ENCODE data around the gene ELP4.

ELP4 gene

DNA sequence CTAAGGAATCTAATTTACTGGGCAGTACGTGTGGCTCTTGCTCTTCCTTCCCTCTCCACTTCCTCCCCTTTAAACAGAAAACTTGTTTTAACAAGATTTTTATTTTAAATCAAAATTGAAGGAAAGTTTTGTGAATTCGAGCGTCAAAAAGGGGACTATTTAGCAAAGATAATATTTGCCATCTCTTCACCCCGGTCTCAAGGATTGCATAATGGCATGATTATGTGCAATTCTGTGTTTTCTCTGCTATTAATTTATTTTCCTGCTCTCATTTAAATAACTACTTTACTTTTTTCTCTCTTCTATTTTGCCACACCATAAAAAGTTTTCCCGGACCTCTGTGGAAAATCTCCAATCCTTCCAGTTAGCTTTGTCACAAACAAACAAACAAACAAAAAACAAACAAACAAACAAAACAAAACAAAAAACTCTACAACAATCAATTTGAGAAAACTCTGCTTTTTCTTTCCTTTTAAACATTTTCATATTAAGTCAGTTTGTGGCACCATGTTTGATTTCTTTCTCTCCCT is 311.7 kb downstream of the ELP4 start:
- DNase-seq (ENCODE audit: low read depth in 4 of 4, low spot score in 1 of 4) = no peak

DNA sequence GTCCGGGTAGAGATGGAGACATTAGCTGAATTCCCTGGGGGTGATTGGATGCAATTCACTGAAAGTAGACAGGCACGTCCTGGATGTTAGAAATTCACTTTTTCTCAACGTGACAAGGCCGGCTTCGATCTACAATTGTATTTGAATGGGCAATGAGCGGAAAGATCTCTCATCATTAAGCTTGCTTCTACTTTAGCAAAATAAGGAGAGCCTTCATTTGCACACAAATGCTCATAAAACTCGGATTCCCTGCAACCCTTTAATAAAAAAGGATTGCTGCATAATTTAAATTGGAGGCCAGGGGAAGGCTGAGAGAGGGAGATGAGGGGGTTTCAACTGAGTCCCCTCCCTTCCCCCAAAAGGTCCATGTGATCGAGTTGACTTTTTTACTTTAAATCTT is 312.2 kb downstream of the ELP4 start:
- DNase-seq (ENCODE audit: low read depth in 4 of 4, low spot score in 1 of 4) = no peak

DNA sequence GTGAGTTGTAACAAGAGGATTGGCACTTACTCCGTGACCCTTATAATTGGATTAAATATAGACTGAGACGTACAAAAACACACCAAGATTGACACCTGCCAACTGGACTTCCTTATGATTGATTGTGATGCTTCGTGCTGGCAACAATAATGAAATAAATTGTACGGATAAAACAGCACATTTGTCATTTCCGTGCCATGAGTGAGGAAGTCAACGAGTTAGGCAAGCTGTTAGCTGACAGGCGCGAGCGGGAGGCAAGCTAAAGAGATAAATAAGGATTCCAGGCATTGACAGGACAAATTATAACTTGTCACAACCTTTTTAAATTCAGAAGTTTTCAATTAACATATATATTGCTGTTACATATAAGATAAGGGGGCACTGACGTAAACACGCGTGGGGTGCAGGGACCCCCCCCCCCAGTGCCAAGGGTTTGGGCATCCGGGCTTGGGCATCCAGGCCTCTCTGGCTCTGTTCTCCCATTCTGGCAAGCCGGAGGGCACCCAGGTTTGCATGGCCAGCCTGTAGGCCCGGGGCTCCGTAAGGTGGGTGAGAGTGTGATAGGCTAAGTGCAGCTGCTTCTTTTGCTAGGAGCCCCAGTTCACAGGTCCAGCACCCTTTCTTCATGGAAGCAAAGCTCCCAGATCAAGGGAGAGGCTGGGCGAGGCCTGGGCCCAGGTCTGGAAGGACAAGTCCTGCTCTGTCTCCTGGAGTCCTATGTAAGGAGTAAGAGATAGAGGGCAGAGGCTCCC is 312.8 kb downstream of the ELP4 start:
- DNase-seq (ENCODE audit: low read depth in 4 of 4, low spot score in 1 of 4) = no peak

DNA sequence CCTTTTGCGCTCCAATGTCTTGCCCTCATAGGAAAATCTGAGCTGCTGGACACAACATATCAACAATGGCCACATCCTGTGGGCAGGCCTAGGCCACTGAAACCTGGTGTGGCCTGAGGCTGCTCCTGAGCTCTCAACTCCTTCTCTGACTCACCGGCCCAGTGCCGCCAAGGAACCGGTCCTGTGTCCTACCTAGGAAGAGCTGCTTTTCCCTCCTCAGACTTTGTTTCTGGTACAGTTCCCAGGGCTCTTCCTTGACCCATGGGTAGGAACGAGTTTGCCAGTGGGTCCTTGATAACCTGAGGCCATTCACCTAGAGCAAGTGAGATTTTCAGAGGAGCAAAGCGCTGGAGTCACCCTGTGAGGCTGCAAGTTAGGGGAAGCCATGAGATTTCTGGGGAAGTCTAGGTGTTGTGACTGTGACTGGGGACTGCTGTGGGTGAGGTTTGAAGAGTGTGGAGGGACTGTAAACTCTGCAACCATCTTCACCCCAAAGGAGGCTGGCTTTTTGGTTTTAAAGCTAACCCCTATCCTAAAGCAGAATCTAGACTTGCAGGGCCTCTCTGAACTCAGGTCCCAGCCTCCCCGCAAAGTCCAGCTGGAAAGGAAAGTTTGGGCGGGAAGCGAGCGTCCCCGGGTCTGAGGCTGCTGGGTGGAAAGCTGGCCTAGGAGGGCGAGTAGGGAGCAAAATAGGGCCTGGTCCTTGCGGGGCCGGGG is 313.5 kb downstream of the ELP4 start:
- DNase-seq (ENCODE audit: low read depth in 4 of 4, low spot score in 1 of 4) = no peak

DNA sequence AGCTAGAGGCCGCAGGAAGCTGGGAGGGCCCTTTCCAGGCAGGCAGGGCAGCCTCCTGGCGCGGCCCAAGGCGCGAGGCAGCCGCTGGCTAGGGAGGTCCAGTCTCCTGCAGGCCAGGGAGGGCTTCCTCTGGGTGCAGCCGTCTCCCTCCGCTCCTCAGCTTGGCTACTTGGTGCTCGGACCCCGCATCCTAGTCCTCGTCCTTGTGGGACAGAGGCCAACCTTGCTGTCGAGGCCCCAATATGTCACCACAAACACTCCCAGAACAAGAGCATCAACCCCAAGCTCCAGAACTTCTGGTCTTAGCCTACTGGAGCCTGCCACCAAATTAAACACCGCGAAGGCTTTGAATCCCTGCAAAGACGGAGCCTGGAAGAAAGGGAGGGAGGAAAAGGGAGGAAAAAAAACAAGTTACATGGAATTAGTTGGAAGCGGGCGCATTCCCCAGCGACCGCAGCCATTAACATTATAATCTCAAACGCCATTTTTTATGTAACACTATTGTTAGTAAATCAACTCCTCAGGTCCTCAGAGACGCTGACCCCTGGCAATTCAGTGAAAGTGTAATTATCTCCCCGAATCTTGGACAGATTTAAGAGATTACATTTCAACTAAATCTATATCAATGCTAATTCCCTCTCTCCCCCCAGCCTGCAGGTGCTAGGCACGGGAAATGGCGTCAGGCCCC is 314.2 kb downstream of the ELP4 start:
- no peak for DNase-seq (ENCODE audit: low read depth in 4 of 4, low spot score in 1 of 4)

DNA sequence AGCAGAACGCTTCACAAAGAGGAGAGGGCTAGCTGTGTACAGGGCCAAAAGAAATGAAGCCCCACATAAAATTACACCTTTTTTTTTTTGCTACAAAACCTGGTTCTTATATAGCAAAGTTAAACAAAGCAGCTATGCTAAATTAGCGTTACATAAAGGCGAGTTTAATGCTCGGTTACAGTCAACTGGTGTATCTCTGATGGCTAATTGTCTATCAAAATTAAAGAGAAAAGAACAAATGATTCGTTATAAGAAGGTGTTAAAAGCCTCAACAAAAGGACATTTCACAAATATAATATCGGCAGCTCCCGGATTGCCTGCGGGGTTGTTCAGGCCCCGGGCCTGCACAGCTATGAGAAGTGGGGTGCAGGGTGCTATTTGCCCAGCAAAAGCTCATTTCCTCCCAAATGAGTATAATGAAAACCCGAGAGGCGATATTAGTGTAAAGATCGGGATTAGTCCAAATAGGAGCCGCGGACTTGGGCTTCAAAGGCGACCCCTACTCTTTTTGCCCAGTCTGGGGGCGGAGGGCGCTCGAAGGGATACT is 314.8 kb downstream of the ELP4 start:
- no peak for DNase-seq (ENCODE audit: low read depth in 4 of 4, low spot score in 1 of 4)

DNA sequence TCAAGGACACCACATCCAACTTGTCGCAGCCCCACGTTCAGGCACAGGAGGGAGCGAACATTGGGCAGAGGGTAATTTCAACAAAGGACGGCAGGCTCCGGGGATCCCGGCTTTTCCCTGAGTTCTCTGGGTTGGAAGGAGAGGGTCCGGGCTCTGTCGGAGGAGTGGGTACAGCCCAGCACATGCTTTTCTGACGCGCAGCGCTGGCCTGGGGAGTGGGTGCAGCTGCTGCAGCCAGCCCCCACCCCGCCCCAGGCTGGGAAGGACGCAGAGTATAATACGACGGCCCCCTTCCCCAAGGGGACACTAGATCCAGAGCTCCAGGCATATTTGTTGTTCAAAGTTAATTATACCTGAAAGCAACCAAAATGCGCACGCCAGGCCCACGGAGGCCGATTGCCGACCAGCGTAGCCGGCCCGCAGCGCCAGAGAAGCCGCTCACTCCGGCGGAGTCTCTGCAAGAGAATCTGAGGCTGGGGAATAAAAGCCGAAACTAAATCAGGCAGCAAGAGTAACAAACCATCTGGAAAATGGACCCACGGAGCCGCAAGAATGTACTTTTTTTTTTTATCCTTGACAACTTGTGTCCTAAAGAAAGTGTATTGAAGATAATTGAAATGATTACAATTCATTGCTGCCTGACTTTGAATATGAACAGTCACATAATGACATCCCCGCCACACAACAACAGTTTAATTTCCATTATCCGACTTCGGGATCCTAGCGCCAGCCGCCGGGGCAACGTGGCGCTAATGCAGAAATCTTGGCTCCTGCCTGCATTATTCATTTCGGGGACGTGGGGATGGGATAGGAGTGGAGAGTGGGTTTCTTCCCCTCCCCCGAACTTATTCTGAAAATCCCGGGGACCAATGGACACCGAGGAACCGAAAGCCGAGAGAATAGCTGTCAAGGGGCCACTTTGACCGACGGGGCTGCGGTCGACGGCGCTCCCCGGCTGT is 315.6 kb downstream of the ELP4 start:
- no peak for DNase-seq (ENCODE audit: low read depth in 4 of 4, low spot score in 1 of 4)

DNA sequence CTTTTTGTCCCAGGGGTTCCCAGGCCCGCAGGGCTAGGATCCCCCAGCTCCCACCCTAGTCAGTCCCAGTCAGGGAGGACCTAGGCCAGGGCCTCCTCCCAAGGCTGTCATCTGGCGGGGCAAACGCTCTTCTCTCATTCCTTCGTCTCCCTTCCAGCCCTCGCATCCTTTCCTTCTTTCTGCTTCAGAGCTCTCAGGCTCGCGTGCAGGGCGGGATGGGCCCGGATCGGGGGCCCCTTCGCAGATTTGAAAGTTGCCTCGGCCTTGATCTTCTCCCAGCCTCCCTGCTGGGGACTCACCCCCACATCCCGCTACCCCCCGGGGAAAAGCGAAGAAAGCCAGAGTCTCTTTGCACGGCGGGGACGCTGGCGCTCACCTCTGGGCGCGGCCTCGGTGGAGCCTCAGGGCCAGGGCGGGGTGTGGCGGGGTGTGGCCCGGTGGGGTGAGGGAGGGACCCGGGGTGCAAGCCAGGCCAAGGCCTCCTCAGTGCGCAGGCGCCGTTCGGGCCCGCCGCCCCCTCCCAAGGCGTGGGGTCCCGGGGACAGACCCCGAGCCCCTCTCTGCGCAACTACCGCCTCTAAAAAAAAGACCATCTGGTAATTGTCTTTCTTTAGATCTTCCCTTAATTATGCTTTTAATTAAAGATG is 316.4 kb downstream of the ELP4 start:
- DNase-seq (ENCODE audit: low read depth in 4 of 4, low spot score in 1 of 4) = no peak

DNA sequence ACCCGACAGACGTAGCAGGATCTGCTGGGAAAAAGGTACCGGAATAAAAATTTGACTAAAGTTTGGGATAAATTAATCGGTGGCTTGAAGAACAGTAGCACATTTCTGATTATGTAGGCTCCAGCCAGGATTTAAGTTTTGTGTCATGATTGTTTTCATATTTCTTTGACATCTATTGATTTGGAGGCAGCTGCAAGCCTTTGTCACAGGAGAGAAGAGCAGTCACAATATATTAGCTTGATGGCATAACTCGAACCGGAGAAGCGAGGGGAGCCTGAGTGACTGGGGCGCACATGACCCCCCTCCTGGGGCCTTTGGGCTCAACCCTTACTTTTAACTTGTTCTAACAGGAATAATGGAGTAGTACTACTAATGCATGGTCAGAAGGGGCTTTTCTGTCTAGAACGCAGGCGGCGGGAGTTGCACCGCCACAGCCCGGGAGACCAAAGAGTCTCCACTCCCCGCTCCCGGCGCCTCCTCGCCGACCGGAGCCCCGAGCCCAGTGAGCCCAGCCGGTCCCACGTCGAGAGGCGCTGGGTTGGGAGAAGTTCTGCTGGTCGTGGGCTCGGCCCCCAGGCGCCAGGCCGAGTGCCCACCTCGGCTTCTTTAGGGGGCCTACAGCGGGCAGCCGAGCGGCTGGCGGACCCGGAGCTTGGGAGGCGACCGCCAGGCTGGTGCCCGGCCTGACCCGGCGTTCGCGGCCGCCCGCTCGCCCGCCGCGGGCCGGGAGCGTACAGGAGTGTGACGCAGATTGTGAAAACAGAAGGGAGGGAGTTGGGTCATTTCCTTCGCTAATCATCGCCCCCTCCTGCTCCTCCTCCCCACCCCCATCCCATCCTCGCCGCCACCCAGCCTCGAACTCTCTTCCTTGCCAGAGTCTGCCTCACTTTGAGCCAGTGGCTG is 317.2 kb downstream of the ELP4 start:
- DNase-seq (ENCODE audit: low read depth in 4 of 4, low spot score in 1 of 4) = no peak

DNA sequence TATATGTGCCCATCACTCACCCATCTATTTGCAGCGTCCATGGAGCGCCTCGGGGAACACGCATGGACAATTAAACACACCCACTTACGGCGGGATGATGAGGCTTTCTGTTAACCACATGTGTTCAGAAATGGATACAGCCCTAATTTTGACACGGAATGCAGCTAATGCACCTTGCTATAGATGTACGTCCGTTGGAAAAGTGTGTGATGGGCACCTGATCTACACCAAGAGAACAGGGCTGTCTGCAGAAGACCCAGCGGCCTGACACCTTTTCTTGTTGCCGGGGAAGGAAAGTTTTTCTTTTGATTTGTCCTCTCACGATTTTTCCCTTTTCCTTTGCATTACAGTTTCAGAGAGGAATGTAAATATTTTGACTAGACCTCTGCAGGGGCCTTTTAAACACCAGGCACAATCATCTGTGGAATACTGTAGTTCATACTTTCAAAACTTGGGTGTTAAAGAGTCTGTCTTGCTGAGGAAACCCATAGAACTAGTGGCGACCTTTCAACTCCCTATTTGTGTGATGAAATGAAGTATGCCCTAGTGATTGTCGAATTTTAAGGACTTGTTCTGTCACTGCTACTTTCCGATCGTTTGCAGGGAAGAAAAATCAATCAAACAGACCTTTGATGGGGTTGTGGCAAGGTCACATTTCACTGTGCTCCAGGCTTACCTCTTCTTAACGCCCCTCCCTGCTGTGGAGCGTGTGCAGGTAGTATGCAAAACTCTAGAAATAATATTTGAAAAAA is 318.1 kb downstream of the ELP4 start:
- DNase-seq (ENCODE audit: low read depth in 4 of 4, low spot score in 1 of 4) = no peak

DNA sequence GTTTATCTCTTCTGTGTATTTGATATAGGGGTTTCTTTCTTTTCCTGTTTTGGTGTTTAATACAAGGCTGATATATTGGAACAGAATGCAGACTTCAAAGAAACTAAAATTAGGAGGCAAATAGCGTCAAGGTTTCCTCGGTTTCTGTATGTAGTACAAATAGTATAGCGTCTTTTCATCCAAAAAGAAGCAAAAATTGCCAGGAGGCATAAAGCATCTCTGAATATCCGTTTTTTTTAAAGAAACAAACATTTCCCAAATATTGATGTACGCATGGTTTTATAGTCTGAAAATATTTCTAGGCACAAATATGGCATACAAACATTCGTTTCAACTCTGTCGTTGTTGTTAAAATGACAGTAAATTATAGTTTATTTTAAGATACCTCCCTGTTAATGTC is 318.6 kb downstream of the ELP4 start:
- DNase-seq (ENCODE audit: low read depth in 4 of 4, low spot score in 1 of 4) = no peak

DNA sequence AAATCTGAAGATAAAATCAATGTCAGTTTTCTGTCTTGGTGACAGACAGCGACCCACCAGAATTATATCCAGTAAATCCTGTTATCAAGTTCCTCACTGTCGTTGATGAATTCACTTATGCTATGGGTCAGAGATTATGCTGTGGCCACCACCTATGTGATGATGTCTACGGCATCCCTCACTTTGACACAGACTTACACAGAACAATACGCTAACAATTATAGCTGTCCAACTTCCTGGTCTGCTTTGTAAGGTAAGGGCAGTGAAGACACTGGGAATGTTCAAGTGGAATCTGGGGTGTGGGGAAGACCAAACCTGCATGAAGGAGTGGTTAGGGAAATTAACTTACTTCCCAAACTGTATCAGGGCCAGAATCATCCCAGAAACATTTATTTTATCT is 320.8 kb downstream of the ELP4 start:
- no peak for DNase-seq (ENCODE audit: low read depth in 4 of 4, low spot score in 1 of 4)

DNA sequence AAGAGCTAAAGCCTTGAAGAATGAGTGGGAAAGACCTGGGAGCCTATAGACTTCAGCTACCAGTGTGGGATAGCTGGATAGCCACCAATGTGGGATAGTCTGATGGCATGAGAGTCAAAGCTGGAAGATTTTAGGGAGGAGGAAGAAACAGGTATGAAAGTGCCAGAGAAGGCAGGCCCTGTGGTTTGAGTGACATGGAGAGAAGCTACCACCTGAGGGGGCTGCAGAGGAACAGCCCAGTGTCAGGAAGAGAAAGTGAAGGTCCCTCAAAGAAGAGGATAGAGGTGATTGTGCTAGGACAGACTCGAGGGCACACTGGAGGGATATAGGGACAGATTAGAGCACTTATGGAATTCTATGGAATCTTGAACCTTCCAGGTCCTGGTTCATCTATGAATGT is 324.7 kb downstream of the ELP4 start:
- DNase-seq (ENCODE audit: low read depth in 4 of 4, low spot score in 1 of 4) = no peak

Measured in stimulated activated CD4-positive, alpha-beta T cell treated with anti-CD3 and anti-CD28 coated beads, Interleukin-1b, Interleukin-23, amount 100 ng/mL, for 24 hours (primary cell).